SK-N-SH (cell line): ENCODE results near the gene COBL. TPM values are rescaled to one million over a fixed set of nuclear protein-coding genes. Genes with fewer than 3 reads are reported as not detected.

Experiments used
- CTCF ChIA-PET: fragments of 300-600, 350-600 bp; formaldehyde crosslinking; extraction: SDS; loops from one replicate; lab custom pipeline; 2021; lab: Yijun Ruan, JAX
- POLR2A ChIA-PET: fragments of 350-600 bp; sonication (Branson Sonifier 250); formaldehyde crosslinking; extraction: SDS; loops from one replicate; lab custom pipeline; 2020; ENCODE audit warnings: antibody characterized with exemption, inconsistent platforms; lab: Yijun Ruan, JAX
- DNase-seq: peaks from one replicate; pipeline ENCODE4 v3.0.0; 2012
- H2AFZ ChIP-seq: fragments of 200-600 bp; sonication (generic); 2 replicates; pipeline ENCODE4 v1.8.1; 2016; ENCODE audit warnings: antibody characterized with exemption, mild to moderate bottlenecking, low read depth
- H3F3A ChIP-seq: fragments of 200-600 bp; sonication (generic); replicated peaks from 2 replicates; pipeline ENCODE3; 2016; ENCODE audit warnings: antibody characterized with exemption, mild to moderate bottlenecking; ENCODE audit not compliant: insufficient read depth
- H3K27ac ChIP-seq, 2 experiments: fragments of 200-500 bp in 1 of 2; fragments of 200-600 bp in 1 of 2; sonication (Bioruptor generic) in 1 of 2; sonication (generic), shearing (Covaris generic) in 1 of 2; 2 replicates each; pipeline versions ENCODE4 v1.5.1 to v1.6.1; 2014 to 2016; ENCODE audit warnings: low read depth in 2 of 2, inconsistent platforms in 1 of 2, low read length in 1 of 2, mild to moderate bottlenecking in 1 of 2, mixed read lengths in 1 of 2
- H3K27me3 ChIP-seq: fragments of 200-600 bp; sonication (generic), shearing (Covaris generic); 2 replicates; pipeline ENCODE4 v1.6.1; 2016; ENCODE audit warnings: mixed run types; ENCODE audit not compliant: insufficient read depth
- H3K36me3 ChIP-seq, 2 experiments: fragments of 200-500 bp in 1 of 2; fragments of 200-600 bp in 1 of 2; sonication (Bioruptor generic) in 1 of 2; sonication (generic) in 1 of 2; replicated peaks in 1 of 2; 2 replicates each; pipeline versions ENCODE3 to v1.5.1; 2014 to 2016; ENCODE audit warnings: low read length in 1 of 2, mild to moderate bottlenecking in 1 of 2; ENCODE audit not compliant: insufficient read depth in 2 of 2, control insufficient read depth in 1 of 2
- H3K4me1 ChIP-seq, 2 experiments: fragments of 200-500 bp in 1 of 2; fragments of 200-600 bp in 1 of 2; sonication (Bioruptor generic) in 1 of 2; sonication (generic), shearing (Covaris generic) in 1 of 2; 2 replicates each; pipeline versions ENCODE4 v1.5.1 to v1.6.1; 2014 to 2016; ENCODE audit warnings: low read depth in 1 of 2, low read length in 1 of 2, mixed run types in 1 of 2; ENCODE audit not compliant: insufficient read depth in 2 of 2, control insufficient read depth in 1 of 2
- H3K4me2 ChIP-seq: fragments of 200-600 bp; sonication (generic), shearing (Covaris generic); 2 replicates; pipeline ENCODE4 v1.6.1; 2017; ENCODE audit warnings: mixed run types
- H3K4me3 ChIP-seq, 2 experiments: fragments of 200-500 bp in 1 of 2; fragments of 200-600 bp in 1 of 2; sonication (Bioruptor generic) in 1 of 2; sonication (generic), shearing (Covaris generic) in 1 of 2; 2 replicates each; pipeline versions ENCODE4 v1.5.1 to v1.8.1; 2014 to 2016; ENCODE audit warnings: low read depth in 2 of 2, inconsistent platforms in 1 of 2, low read length in 1 of 2, mild to moderate bottlenecking in 1 of 2, mixed read lengths in 1 of 2, moderate library complexity in 1 of 2
- H3K79me2 ChIP-seq: fragments of 200-600 bp; sonication (generic); 2 replicates; pipeline ENCODE4 v1.8.1; 2017; ENCODE audit warnings: mild to moderate bottlenecking; ENCODE audit not compliant: insufficient read depth
- H3K9ac ChIP-seq: fragments of 200-600 bp; sonication (generic); 2 replicates; pipeline ENCODE4 v1.6.1; 2017; ENCODE audit warnings: mixed run types
- H3K9me2 ChIP-seq: fragments of 200-600 bp; sonication (generic); 2 replicates; pipeline ENCODE4 v1.6.1; 2017; ENCODE audit warnings: mixed run types
- H3K9me3 ChIP-seq: fragments of 200-600 bp; sonication (generic); 2 replicates; pipeline ENCODE4 v1.6.1; 2017; ENCODE audit warnings: mixed run types, mild to moderate bottlenecking, moderate library complexity
- H4K20me1 ChIP-seq: fragments of 200-600 bp; sonication (generic); 2 replicates; pipeline ENCODE4 v1.6.1; 2017; ENCODE audit warnings: mild to moderate bottlenecking, mixed run types; ENCODE audit not compliant: insufficient read depth
- CHD2 ChIP-seq: fragments of 150-350 bp; IDR thresholded peaks from 2 replicates; pipeline ENCODE4 v1.6.1; 2018; ENCODE audit warnings: low read length; ENCODE audit not compliant: partially characterized antibody
- FOSL2 ChIP-seq: IDR thresholded peaks from 2 replicates; pipeline ENCODE4 v1.4.0; 2012; ENCODE audit warnings: low read depth, mild to moderate bottlenecking, moderate library complexity, borderline replicate concordance
- FOXJ3 ChIP-seq: sonication (generic); formaldehyde crosslinking; IDR thresholded peaks from 2 replicates; pipeline ENCODE4 v1.5.1; 2020; ENCODE audit warnings: mild to moderate bottlenecking, missing genetic modification reagents
- GATA2 ChIP-seq: sonication (generic); formaldehyde crosslinking; IDR thresholded peaks from 2 replicates; pipeline ENCODE4 v1.5.0; 2020; ENCODE audit warnings: mild to moderate bottlenecking, missing genetic modification reagents
- JUND ChIP-seq: IDR thresholded peaks from 2 replicates; pipeline ENCODE4 v1.4.0; 2012
- MEF2A ChIP-seq: IDR thresholded peaks from 2 replicates; pipeline ENCODE4 v1.4.0; 2012; ENCODE audit warnings: low read depth, borderline replicate concordance
- NFIC ChIP-seq: IDR thresholded peaks from 2 replicates; pipeline ENCODE4 v1.4.0; 2012; ENCODE audit warnings: borderline replicate concordance
- NRF1 ChIP-seq: IDR thresholded peaks from 2 replicates; pipeline ENCODE4 v1.6.1; 2012; ENCODE audit warnings: low read depth, mild to moderate bottlenecking, low read length
- PBX3 ChIP-seq: IDR thresholded peaks from 2 replicates; pipeline ENCODE4; 2012
- POLR2AphosphoS5 ChIP-seq: IDR thresholded peaks from 2 replicates; pipeline ENCODE4 v1.6.1; 2012; ENCODE audit warnings: low read depth, low read length
- RCOR1 ChIP-seq: fragments of 150-350 bp; IDR thresholded peaks from 2 replicates; pipeline ENCODE4 v1.6.1; 2017; ENCODE audit warnings: antibody characterized with exemption, low read length
- RFX5 ChIP-seq: IDR thresholded peaks from 2 replicates; pipeline ENCODE4 v1.6.1; 2012; ENCODE audit warnings: mild to moderate bottlenecking, improper control_type of control experiment, low read length
- TEAD4 ChIP-seq: IDR thresholded peaks from 2 replicates; pipeline ENCODE4 v1.4.0; 2012; ENCODE audit warnings: mild to moderate bottlenecking, borderline replicate concordance; ENCODE audit not compliant: insufficient read depth
- USF1 ChIP-seq: IDR thresholded peaks from 2 replicates; pipeline ENCODE4 v1.4.0; 2012; ENCODE audit warnings: low read depth, borderline replicate concordance
- WGBS: methylation state at CpG from one replicate; pipeline ENCODE4 v1.1.6; 2017; ENCODE audit warnings: low lambda C conversion rate; 5-methylcytosine and 5-hydroxymethylcytosine counted together
- polyA plus RNA-seq, 3 experiments: library from polyadenylated mRNA; depleted of rRNA; stranded (reverse); fragments of >200 nt; gene quantifications; 2 replicates each; pipeline ENCODE4 v1.2.3, GENCODE V29; 2012
- TF ChIP-seq, protein P1 (sequence below): fragments of 150-350 bp; IDR thresholded peaks from 2 replicates; pipeline ENCODE4 v1.6.1; 2017; ENCODE audit warnings: antibody characterized with exemption, low read length, low read depth, borderline replicate concordance
- TF ChIP-seq, protein P2 (sequence below): fragments of 200-600 bp; sonication (generic); IDR thresholded peaks from 2 replicates; pipeline ENCODE4 v1.6.1; 2017; ENCODE audit warnings: antibody characterized with exemption, mild to moderate bottlenecking, moderate library complexity

Gene COBL
- polyA plus RNA-seq, 1 of the 3 experiments (the other 2 are of a cell fraction), result under 0.01 TPM

- Histone ChIP-seq H3K79me2 (no peaks in the 10 kb centered on the region), H3F3A (no peaks in the 10 kb centered on the region), H3K9me2 (no peaks in the 10 kb centered on the region), H3K9me3 (no peaks in the 10 kb centered on the region), H3K36me3 (no peaks in the 10 kb centered on the region), H3K4me2 (no peak overlapping the region), H3K27me3 (peaks cover 74% of the 10 kb centered on the region), H3K9ac (no peak overlapping the region), H3K27ac (no peak overlapping the region), H2AFZ (no peak overlapping the region), H3K4me1 (no peaks in the 10 kb centered on the region), H4K20me1 (no peaks in the 10 kb centered on the region), H3K4me3 (no peak overlapping the region)
- TF ChIP-seq GATA2 (CRISPR knock-in tag), result no peak
- no peak for TF ChIP-seq POLR2AphosphoS5
- no peak for TF ChIP-seq PBX3
- TF ChIP-seq FOXJ3, result no peak
- TF ChIP-seq, protein P1, sequence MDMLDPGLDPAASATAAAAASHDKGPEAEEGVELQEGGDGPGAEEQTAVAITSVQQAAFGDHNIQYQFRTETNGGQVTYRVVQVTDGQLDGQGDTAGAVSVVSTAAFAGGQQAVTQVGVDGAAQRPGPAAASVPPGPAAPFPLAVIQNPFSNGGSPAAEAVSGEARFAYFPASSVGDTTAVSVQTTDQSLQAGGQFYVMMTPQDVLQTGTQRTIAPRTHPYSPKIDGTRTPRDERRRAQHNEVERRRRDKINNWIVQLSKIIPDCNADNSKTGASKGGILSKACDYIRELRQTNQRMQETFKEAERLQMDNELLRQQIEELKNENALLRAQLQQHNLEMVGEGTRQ, result no peak
- TF ChIP-seq TEAD4, result no peak
- TF ChIP-seq USF1, result no peak
- no peak for TF ChIP-seq RCOR1
- TF ChIP-seq NRF1, result no peak
- no peak for TF ChIP-seq NFIC
- TF ChIP-seq RFX5, result no peak
- TF ChIP-seq CHD2, result no peak
- no peak for TF ChIP-seq JUND
- CTCF ChIA-PET, result interaction anchor here (0.7 to 1.7 kb wide), 4 partner anchors 8 to 103 kb away, joined by 3 to 5 read pairs (median 5); no protein-coding TSS in a partner anchor
- no peak for DNase-seq
- POLR2A ChIA-PET, result no interaction called here
- 15% methylated on average over 9 of the region's 9 CpGs for WGBS
These were observed 257.0 kb downstream of the COBL start for GRCh38 chr7:51059504-51060142.

GRCh38 chr7:51058764-51059163, 257.8 kb downstream of the COBL start:
- H4K20me1 ChIP-seq, result no peaks in the 10 kb centered on the region
- H3K36me3 ChIP-seq, result no peaks in the 10 kb centered on the region
- no peak overlapping the region for H3K27ac ChIP-seq
- 40% methylated on average over 12 of the region's 12 CpGs for WGBS
- H3F3A ChIP-seq, result no peaks in the 10 kb centered on the region
- H3K27me3 ChIP-seq, result peaks cover 79% of the 10 kb centered on the region
- ChIA-PET POLR2A (no interaction called here), CTCF (interaction anchor here (1.6 to 1.7 kb wide), 2 partner anchors 9 to 102 kb away, joined by 5 read pairs; no protein-coding TSS in a partner anchor)
- TF ChIP-seq RCOR1, result no peak
- TF ChIP-seq MEF2A, result no peak
- TF ChIP-seq, protein P2, sequence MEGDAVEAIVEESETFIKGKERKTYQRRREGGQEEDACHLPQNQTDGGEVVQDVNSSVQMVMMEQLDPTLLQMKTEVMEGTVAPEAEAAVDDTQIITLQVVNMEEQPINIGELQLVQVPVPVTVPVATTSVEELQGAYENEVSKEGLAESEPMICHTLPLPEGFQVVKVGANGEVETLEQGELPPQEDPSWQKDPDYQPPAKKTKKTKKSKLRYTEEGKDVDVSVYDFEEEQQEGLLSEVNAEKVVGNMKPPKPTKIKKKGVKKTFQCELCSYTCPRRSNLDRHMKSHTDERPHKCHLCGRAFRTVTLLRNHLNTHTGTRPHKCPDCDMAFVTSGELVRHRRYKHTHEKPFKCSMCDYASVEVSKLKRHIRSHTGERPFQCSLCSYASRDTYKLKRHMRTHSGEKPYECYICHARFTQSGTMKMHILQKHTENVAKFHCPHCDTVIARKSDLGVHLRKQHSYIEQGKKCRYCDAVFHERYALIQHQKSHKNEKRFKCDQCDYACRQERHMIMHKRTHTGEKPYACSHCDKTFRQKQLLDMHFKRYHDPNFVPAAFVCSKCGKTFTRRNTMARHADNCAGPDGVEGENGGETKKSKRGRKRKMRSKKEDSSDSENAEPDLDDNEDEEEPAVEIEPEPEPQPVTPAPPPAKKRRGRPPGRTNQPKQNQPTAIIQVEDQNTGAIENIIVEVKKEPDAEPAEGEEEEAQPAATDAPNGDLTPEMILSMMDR, result no peak
- TF ChIP-seq FOSL2, result no peak
- H3K4me1 ChIP-seq, result no peaks in the 10 kb centered on the region
- H3K79me2 ChIP-seq, result no peaks in the 10 kb centered on the region
- no peak overlapping the region for H3K4me3 ChIP-seq
- no peaks in the 10 kb centered on the region for H3K9me2 ChIP-seq
- no peak for DNase-seq
- H2AFZ ChIP-seq, result no peak overlapping the region
- H3K9ac ChIP-seq, result no peak overlapping the region
- no peak overlapping the region for H3K4me2 ChIP-seq
- no peaks in the 10 kb centered on the region for H3K9me3 ChIP-seq
